GM21423 (cell line): ENCODE results near the gene FBXO22.
A peak's percentile ranks its signal among the peaks of the same experiment; 100 is the strongest.
"Not testable (repeated sequence)": the region's sequence is repeated elsewhere in the genome, so short reads cannot be mapped to it uniquely, and the experiment has no call there.

Source experiments
- ATAC-seq: cut with Tn5 transposase; IDR thresholded peaks from one replicate; pipeline ENCODE4 v1.9.1; 2021; ENCODE audit warnings: mild to moderate bottlenecking, moderate library complexity; ENCODE audit not compliant: unreplicated experiment

The FBXO22 gene

GRCh38 chr15:75903331-75904239 is at the start of gene FBXO22:
TSS of gene FBXO22 (plus strand) at chr15:75903878. CDS start at chr15:75903964, 86 bp downstream.
- peak; percentile 93 for ATAC-seq

- no peak for ATAC-seq
These were observed 45.8 kb upstream of the FBXO22 start for GRCh38 chr15:75857886-75858285.

- ATAC-seq, result no peak
These were observed 41.8 kb upstream of the FBXO22 start for GRCh38 chr15:75861750-75862402.

GRCh38 chr15:75862796-75863195 is 40.9 kb upstream of the FBXO22 start:
- ATAC-seq, result no peak

GRCh38 chr15:75864213-75865059 is 39.2 kb upstream of the FBXO22 start:
- ATAC-seq, result no peak

GRCh38 chr15:75866045-75866444 is 37.6 kb upstream of the FBXO22 start:
- ATAC-seq, result not testable (repeated sequence)

GRCh38 chr15:75866916-75867315 is 36.8 kb upstream of the FBXO22 start:
- no peak for ATAC-seq

- ATAC-seq, result no peak
These were observed 36.2 kb upstream of the FBXO22 start for GRCh38 chr15:75867449-75867848.

- no peak for ATAC-seq
These were observed 35.7 kb upstream of the FBXO22 start for GRCh38 chr15:75868019-75868418.

- no peak for ATAC-seq
These were observed 34.2 kb upstream of the FBXO22 start for GRCh38 chr15:75869446-75869845.

- not testable (repeated sequence) for ATAC-seq
These were observed 32.1 kb upstream of the FBXO22 start for GRCh38 chr15:75871589-75871988.

- ATAC-seq, result no peak
These were observed 31.2 kb upstream of the FBXO22 start for GRCh38 chr15:75872403-75872990.

- no peak for ATAC-seq
These were observed 19.6 kb upstream of the FBXO22 start for GRCh38 chr15:75884041-75884440.

- ATAC-seq, result no peak
These were observed 16.5 kb upstream of the FBXO22 start for GRCh38 chr15:75887178-75887577.

- no peak for ATAC-seq
These were observed 11.8 kb upstream of the FBXO22 start for GRCh38 chr15:75891895-75892294.

- no peak for ATAC-seq
These were observed 7.9 kb upstream of the FBXO22 start for GRCh38 chr15:75895731-75896130.

GRCh38 chr15:75900577-75900976 is 3.1 kb upstream of the FBXO22 start:
- ATAC-seq, result no peak

- ATAC-seq, result no peak
These were observed 1.5 kb upstream of the FBXO22 start for GRCh38 chr15:75902129-75902557.

- ATAC-seq, result no peak
These were observed 1.6 kb downstream of the FBXO22 start for GRCh38 chr15:75905231-75905630.

- not testable (repeated sequence) for ATAC-seq
These were observed 6.7 kb downstream of the FBXO22 start for GRCh38 chr15:75910355-75910754.

- ATAC-seq, result no peak
These were observed 13.3 kb downstream of the FBXO22 start for GRCh38 chr15:75916978-75917377.
